Transverse colon (tissue), 4 donors: Measurements from ENCODE around the gene RPLP1.

Source experiments
- EP300 ChIP-seq: sonication (generic); formaldehyde crosslinking; IDR thresholded peaks from one replicate; pipeline ENCODE4 v1.6.1; 2017; ENCODE audit warnings: antibody characterized with exemption, low read depth
- POLR2AphosphoS5 ChIP-seq, 3 donors: sonication (generic); formaldehyde crosslinking; IDR thresholded peaks; one replicate each; pipeline ENCODE4 v1.6.1; 2016; ENCODE audit warnings: antibody characterized with exemption in 3 of 3
- TF ChIP-seq, protein P1 (sequence below), 5 experiments: fragments of 200-600 bp in 3 of 5; fragments of 450-650 bp in 2 of 5; sonication (generic) in 3 of 5; IDR thresholded peaks; 1 replicate in 2 of 5; 2 replicates in 3 of 5; pipeline ENCODE4 v1.5.1; 2016 to 2017; ENCODE audit warnings: antibody characterized with exemption in 5 of 5, inconsistent platforms in 3 of 5, mild to moderate bottlenecking in 2 of 5, moderate library complexity in 1 of 5

DNA sequence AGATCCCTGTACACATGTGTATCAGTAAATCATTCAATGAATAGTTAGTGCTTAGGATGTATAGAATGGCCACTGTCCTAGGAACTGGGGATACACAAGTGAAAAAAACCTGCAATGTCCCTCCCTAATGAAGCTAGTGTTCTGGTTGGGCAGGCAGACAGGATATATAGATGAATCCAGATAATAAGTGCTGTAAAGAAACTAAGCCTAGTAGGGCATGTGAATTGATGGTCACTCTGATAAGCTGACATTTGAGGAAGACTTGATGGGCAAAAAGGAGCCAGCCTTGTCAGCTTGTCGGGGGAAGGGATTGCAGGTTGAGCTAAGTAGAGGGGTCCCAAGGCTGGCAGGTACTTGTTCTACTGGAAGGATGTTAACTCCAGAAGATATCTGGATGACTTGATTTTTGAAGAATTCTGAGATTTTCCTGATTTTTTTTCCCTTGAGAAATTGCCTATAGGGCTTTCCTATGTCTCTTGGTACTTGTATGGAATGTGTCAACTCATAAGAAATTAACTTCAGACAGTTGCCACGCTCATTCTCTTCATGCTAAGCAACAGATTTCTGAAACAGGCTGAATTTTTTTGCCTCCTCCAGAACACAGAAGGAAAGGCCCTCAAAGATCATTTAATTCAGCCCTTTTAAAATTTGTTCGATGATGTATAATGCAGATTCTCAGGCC is 44.8 kb upstream of the RPLP1 start:
- TF ChIP-seq, protein P1, sequence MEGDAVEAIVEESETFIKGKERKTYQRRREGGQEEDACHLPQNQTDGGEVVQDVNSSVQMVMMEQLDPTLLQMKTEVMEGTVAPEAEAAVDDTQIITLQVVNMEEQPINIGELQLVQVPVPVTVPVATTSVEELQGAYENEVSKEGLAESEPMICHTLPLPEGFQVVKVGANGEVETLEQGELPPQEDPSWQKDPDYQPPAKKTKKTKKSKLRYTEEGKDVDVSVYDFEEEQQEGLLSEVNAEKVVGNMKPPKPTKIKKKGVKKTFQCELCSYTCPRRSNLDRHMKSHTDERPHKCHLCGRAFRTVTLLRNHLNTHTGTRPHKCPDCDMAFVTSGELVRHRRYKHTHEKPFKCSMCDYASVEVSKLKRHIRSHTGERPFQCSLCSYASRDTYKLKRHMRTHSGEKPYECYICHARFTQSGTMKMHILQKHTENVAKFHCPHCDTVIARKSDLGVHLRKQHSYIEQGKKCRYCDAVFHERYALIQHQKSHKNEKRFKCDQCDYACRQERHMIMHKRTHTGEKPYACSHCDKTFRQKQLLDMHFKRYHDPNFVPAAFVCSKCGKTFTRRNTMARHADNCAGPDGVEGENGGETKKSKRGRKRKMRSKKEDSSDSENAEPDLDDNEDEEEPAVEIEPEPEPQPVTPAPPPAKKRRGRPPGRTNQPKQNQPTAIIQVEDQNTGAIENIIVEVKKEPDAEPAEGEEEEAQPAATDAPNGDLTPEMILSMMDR (IDR thresholded peaks at IDR 0.05) = no peak
- TF ChIP-seq EP300 = no peak
- no peak for TF ChIP-seq POLR2AphosphoS5 (IDR thresholded peaks at IDR 0.05)
